ENCODE measurements around the gene CHCHD1.
"Not testable (repeated sequence)": the region's sequence is repeated elsewhere in the genome, so short reads cannot be mapped to it uniquely, and the experiment has no call there.

Gene CHCHD1

GRCh38 chr10:73771722-73772280, 10.0 kb upstream of the CHCHD1 start:
- no peak for DNase-seq

GRCh38 chr10:73772281-73773151, 9.3 kb upstream of the CHCHD1 start:
- DNase-seq: peak; percentile 89

- DNase-seq: no peak
Measured at GRCh38 chr10:73773152-73773879, 8.5 kb upstream of the CHCHD1 start.

- DNase-seq: no peak
Measured at GRCh38 chr10:73774637-73775036, 7.2 kb upstream of the CHCHD1 start.

- DNase-seq: no peak
Measured at GRCh38 chr10:73779018-73779417, 2.8 kb upstream of the CHCHD1 start.

GRCh38 chr10:73779539-73780197, 2.2 kb upstream of the CHCHD1 start:
- no peak for DNase-seq

- DNase-seq: no peak
Measured at GRCh38 chr10:73780301-73780700, 1.5 kb upstream of the CHCHD1 start.

- DNase-seq: no peak
Measured at GRCh38 chr10:73780966-73781365, 882 bp upstream of the CHCHD1 start.

- no peak for DNase-seq
Measured at GRCh38 chr10:73781548-73781878, 335 bp upstream of the CHCHD1 start.

GRCh38 chr10:73782749-73783085, 869 bp downstream of the CHCHD1 start:
- DNase-seq: no peak

- DNase-seq: peak; percentile 94
Measured at GRCh38 chr10:73785211-73785720, 3.4 kb downstream of the CHCHD1 start, which contains the start of gene ZSWIM8. Gene ZSWIM8, plus strand, starts transcription at chr10:73785606. Its CDS starts 273 bp downstream, at chr10:73785879.

- DNase-seq: peak; percentile 88
Measured at GRCh38 chr10:73785721-73786511, 4.1 kb downstream of the CHCHD1 start.

GRCh38 chr10:73786512-73786885, 4.7 kb downstream of the CHCHD1 start:
- no peak for DNase-seq

GRCh38 chr10:73787031-73787800, 5.4 kb downstream of the CHCHD1 start:
- not testable (repeated sequence) for DNase-seq

GRCh38 chr10:73788864-73789658, 7.2 kb downstream of the CHCHD1 start:
- peak; percentile 68 for DNase-seq

GRCh38 chr10:73789659-73790055, 7.8 kb downstream of the CHCHD1 start:
- no peak for DNase-seq

- DNase-seq: peak; percentile 37
Measured at GRCh38 chr10:73790886-73791625, 9.2 kb downstream of the CHCHD1 start.

GRCh38 chr10:73791871-73792400, 10.1 kb downstream of the CHCHD1 start:
- DNase-seq: peak; percentile 32

- no peak for DNase-seq
Measured at GRCh38 chr10:73793456-73793855, 11.6 kb downstream of the CHCHD1 start.

GRCh38 chr10:73795491-73795890, 13.6 kb downstream of the CHCHD1 start:
- not testable (repeated sequence) for DNase-seq
